Transverse colon (tissue), 4 donors: Measurements from ENCODE around the gene GP1BB.
"Not testable (repeated sequence)": the region's sequence is repeated elsewhere in the genome, so short reads cannot be mapped to it uniquely, and the experiment has no call there.

Experiments
- CTCF ChIP-seq, 5 experiments: fragments of 200-600 bp in 3 of 5; fragments of 450-650 bp in 2 of 5; sonication (generic) in 3 of 5; IDR thresholded peaks; 1 replicate in 2 of 5; 2 replicates in 3 of 5; pipeline ENCODE4 v1.5.1; 2016 to 2017; ENCODE audit warnings: antibody characterized with exemption in 5 of 5, inconsistent platforms in 3 of 5, mild to moderate bottlenecking in 2 of 5, moderate library complexity in 1 of 5
- EP300 ChIP-seq: sonication (generic); formaldehyde crosslinking; IDR thresholded peaks from one replicate; pipeline ENCODE4 v1.6.1; 2017; ENCODE audit warnings: antibody characterized with exemption, low read depth
- POLR2A ChIP-seq: fragments of 450-650 bp; IDR thresholded peaks from one replicate; pipeline ENCODE4 v1.6.1; 2016; ENCODE audit warnings: antibody characterized with exemption, mild to moderate bottlenecking, moderate library complexity
- POLR2AphosphoS5 ChIP-seq, 3 donors: sonication (generic); formaldehyde crosslinking; IDR thresholded peaks; one replicate each; pipeline ENCODE4 v1.6.1; 2016; ENCODE audit warnings: antibody characterized with exemption in 3 of 3

DNA sequence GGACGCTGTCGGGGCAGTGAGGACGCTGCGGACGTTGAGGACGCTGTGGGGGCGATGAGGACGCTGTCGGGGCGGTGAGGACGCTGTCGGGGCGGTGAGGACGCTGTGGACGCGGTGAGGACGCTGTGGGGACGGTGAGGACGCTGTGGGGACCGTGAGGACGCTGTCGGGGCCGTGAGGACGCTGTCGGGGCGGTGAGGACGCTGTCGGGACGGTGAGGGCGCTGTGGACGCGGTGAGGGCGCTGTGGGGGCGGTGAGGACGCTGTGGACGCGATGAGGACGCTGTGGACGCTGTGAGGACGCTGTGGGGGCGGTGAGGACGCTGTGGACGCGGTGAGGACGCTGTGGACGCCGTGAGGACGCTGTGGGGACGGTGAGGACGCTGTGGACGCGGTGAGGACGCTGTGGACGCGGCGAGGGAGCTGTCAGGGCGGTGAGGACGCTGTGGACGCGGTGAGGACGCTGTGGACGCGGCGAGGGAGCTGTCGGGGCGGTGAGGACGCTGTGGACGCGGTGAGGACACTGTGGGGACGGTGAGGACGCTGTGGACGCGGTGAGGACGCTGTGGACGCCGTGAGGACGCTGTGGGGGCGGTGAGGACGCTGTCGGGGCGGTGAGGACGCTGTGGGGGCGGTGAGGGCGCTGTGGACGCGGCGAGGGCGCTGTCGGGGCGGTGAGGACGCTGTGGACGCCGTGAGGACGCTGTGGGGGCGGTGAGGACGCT, 2.9 kb downstream of the GP1BB start:
- TF ChIP-seq CTCF (IDR thresholded peaks at IDR 0.05); POLR2A; POLR2AphosphoS5 (IDR thresholded peaks at IDR 0.05); EP300: not testable (repeated sequence)
